H1 (cell line): ENCODE measurements around the gene TMPRSS11B. TPM values are rescaled to one million over a fixed set of nuclear protein-coding genes. Genes with fewer than 3 reads are reported as not detected.

Source experiments
- CTCF ChIA-PET: fragments of 300-600 bp; sonication (Branson Sonifier 250); formaldehyde crosslinking; loops from one replicate; lab custom pipeline; 2021; ENCODE audit not compliant: partially characterized antibody; lab: Charles Lee
- POLR2A ChIA-PET: fragments of 300-600 bp; sonication (Branson Sonifier 250); formaldehyde crosslinking; loops from one replicate; lab custom pipeline; 2021; ENCODE audit warnings: inconsistent platforms; ENCODE audit not compliant: partially characterized antibody; lab: Charles Lee
- DNase-seq, 2 experiments: peaks; one replicate each; pipeline versions ENCODE4 v3.0.0 to v3.0.0-alpha.2; 2010 to 2022; ENCODE audit warnings: low spot score in 2 of 2, low read depth in 1 of 2, mixed read lengths in 1 of 2
- FAIRE-seq: peaks from 2 replicates; lab custom pipeline; 2011; peaks lifted over from hg19 to GRCh38; lab: Jason Lieb, UNC
- H2AFZ ChIP-seq: 2 replicates; pipeline ENCODE4 v1.8.1; 2012; ENCODE audit warnings: low read length, inconsistent platforms
- H2AK5ac ChIP-seq: 2 replicates; pipeline ENCODE4 v1.6.1; 2013; ENCODE audit warnings: low read depth, low read length
- H2BK120ac ChIP-seq: replicated peaks from 2 replicates; pipeline ENCODE3; 2013; ENCODE audit warnings: low read depth, low read length, inconsistent platforms
- H2BK12ac ChIP-seq: 2 replicates; pipeline ENCODE4 v1.6.1; 2013; ENCODE audit warnings: low read depth, low read length
- H2BK15ac ChIP-seq: 2 replicates; pipeline ENCODE4 v1.6.1; 2013; ENCODE audit warnings: low read length
- H2BK20ac ChIP-seq: 2 replicates; pipeline ENCODE4 v1.6.1; 2013; ENCODE audit warnings: low read length
- H2BK5ac ChIP-seq: 2 replicates; pipeline ENCODE4 v1.6.1; 2013; ENCODE audit warnings: low read depth, low read length
- H3K14ac ChIP-seq: 2 replicates; pipeline ENCODE4 v1.6.1; 2013; ENCODE audit warnings: inconsistent platforms; ENCODE audit not compliant: insufficient read length
- H3K18ac ChIP-seq: 2 replicates; pipeline ENCODE4 v1.6.1; 2013; ENCODE audit warnings: low read length; ENCODE audit errors: extremely low read depth
- H3K23ac ChIP-seq: 2 replicates; pipeline ENCODE4 v1.6.1; 2013; ENCODE audit warnings: inconsistent platforms; ENCODE audit not compliant: insufficient read length
- H3K23me2 ChIP-seq: 2 replicates; pipeline ENCODE4 v1.6.1; 2013; ENCODE audit warnings: low read depth, low read length
- H3K27ac ChIP-seq: 2 replicates; pipeline ENCODE4 v1.6.1; 2011; ENCODE audit warnings: low read depth, low read length, inconsistent platforms
- H3K27me3 ChIP-seq, 4 experiments: replicated peaks in 1 of 4; 1 replicate in 1 of 4; 2 replicates in 3 of 4; pipeline versions ENCODE4 v1.6.1 to v1.8.1; 2011 to 2013; ENCODE audit warnings: low read length in 3 of 4, mild to moderate bottlenecking in 3 of 4, inconsistent platforms in 2 of 4, mixed read lengths in 2 of 4, moderate library complexity in 1 of 4; ENCODE audit not compliant: control insufficient read depth in 3 of 4, insufficient read depth in 3 of 4; ENCODE audit errors: extremely low read depth in 1 of 4
- H3K36me3 ChIP-seq, 4 experiments: 2 replicates each; pipeline versions ENCODE4 v1.6.1 to v1.8.1; 2011 to 2013; ENCODE audit warnings: mild to moderate bottlenecking in 4 of 4, low read length in 3 of 4, moderate library complexity in 2 of 4, control low read depth in 1 of 4, inconsistent platforms in 1 of 4; ENCODE audit not compliant: insufficient read depth in 4 of 4, control insufficient read depth in 2 of 4
- H3K4ac ChIP-seq: replicated peaks from 2 replicates; pipeline ENCODE3; 2013; ENCODE audit warnings: low read length, low read depth, mixed read lengths, inconsistent platforms; ENCODE audit not compliant: insufficient read length
- H3K4me1 ChIP-seq, 4 experiments: replicated peaks in 1 of 4; 1 replicate in 1 of 4; 2 replicates in 3 of 4; pipeline versions ENCODE4 v1.6.1 to v1.8.1; 2011 to 2013; ENCODE audit warnings: low read length in 3 of 4, inconsistent platforms in 2 of 4, mixed read lengths in 1 of 4; ENCODE audit not compliant: insufficient read depth in 4 of 4, control insufficient read depth in 3 of 4
- H3K4me2 ChIP-seq, 2 experiments: 2 replicates each; pipeline versions ENCODE4 v1.6.1 to v1.8.1; 2011 to 2013; ENCODE audit warnings: low read depth in 2 of 2, low read length in 2 of 2, control low read depth in 1 of 2, inconsistent platforms in 1 of 2, mild to moderate bottlenecking in 1 of 2; ENCODE audit not compliant: insufficient read depth in 1 of 2
- H3K4me3 ChIP-seq, 4 experiments: fragments of 200-600, 300-600 bp in 1 of 4; sonication (generic), shearing (Covaris generic), sonication (Bioruptor Twin) in 1 of 4; 2 replicates each; pipeline versions ENCODE4 v1.5.1 to v1.8.1; 2011 to 2016; ENCODE audit warnings: low read length in 4 of 4, low read depth in 3 of 4, control low read depth in 2 of 4, inconsistent platforms in 2 of 4, mild to moderate bottlenecking in 2 of 4, mixed read lengths in 1 of 4, moderate library complexity in 1 of 4; ENCODE audit not compliant: insufficient read depth in 2 of 4; ENCODE audit errors: extremely low read depth in 1 of 4
- H3K56ac ChIP-seq: replicated peaks from 2 replicates; pipeline ENCODE3; 2013; ENCODE audit warnings: low read depth, mild to moderate bottlenecking, mixed read lengths, low read length, inconsistent platforms; ENCODE audit not compliant: insufficient read length
- H3K79me1 ChIP-seq: 2 replicates; pipeline ENCODE4 v1.6.1; 2013; ENCODE audit warnings: low read depth, low read length, control low read depth
- H3K79me2 ChIP-seq, 2 experiments: 2 replicates each; pipeline versions ENCODE4 v1.6.1 to v1.8.1; 2012 to 2013; ENCODE audit warnings: low read length in 2 of 2, mild to moderate bottlenecking in 2 of 2, inconsistent platforms in 1 of 2; ENCODE audit not compliant: insufficient read depth in 2 of 2, control insufficient read depth in 1 of 2
- H3K9ac ChIP-seq, 4 experiments: replicated peaks in 1 of 4; 1 replicate in 1 of 4; 2 replicates in 3 of 4; pipeline versions ENCODE4 v1.6.1 to v1.8.1; 2011 to 2013; ENCODE audit warnings: low read depth in 3 of 4, low read length in 3 of 4, control low read depth in 2 of 4, mild to moderate bottlenecking in 2 of 4, moderate library complexity in 2 of 4, inconsistent platforms in 1 of 4; ENCODE audit errors: extremely low read depth in 1 of 4
- H3K9me3 ChIP-seq, 2 experiments: 2 replicates each; pipeline versions ENCODE4 v1.6.1 to v1.8.1; 2012 to 2013; ENCODE audit warnings: mild to moderate bottlenecking in 2 of 2, moderate library complexity in 2 of 2, control low read depth in 1 of 2, inconsistent platforms in 1 of 2, low read depth in 1 of 2, low read length in 1 of 2, mixed read lengths in 1 of 2; ENCODE audit not compliant: insufficient read depth in 2 of 2
- H4K20me1 ChIP-seq, 2 experiments: replicated peaks in 1 of 2; 2 replicates each; pipeline versions ENCODE3 to v1.8.1; 2011 to 2013; ENCODE audit warnings: inconsistent platforms in 2 of 2, low read length in 2 of 2, mild to moderate bottlenecking in 1 of 2; ENCODE audit not compliant: insufficient read depth in 2 of 2, control insufficient read depth in 1 of 2
- H4K5ac ChIP-seq: 2 replicates; pipeline ENCODE4 v1.6.1; 2013; ENCODE audit warnings: low read length, low read depth, mixed read lengths, inconsistent platforms; ENCODE audit not compliant: insufficient read length
- H4K8ac ChIP-seq: 2 replicates; pipeline ENCODE4 v1.8.0; 2013; ENCODE audit warnings: mild to moderate bottlenecking, moderate library complexity, low read length, inconsistent platforms; ENCODE audit not compliant: insufficient read depth; ENCODE audit errors: extremely low read depth
- H4K91ac ChIP-seq: replicated peaks from 2 replicates; pipeline ENCODE3; 2013; ENCODE audit warnings: low read length, mixed read lengths, inconsistent platforms; ENCODE audit not compliant: insufficient read length
- BRCA1 ChIP-seq: IDR thresholded peaks from 2 replicates; pipeline ENCODE4 v1.6.1; 2012; ENCODE audit warnings: low read depth, low read length, improper control_type of control experiment
- FOSL1 ChIP-seq: IDR thresholded peaks from 2 replicates; pipeline ENCODE4 v1.6.1; 2011; ENCODE audit warnings: mild to moderate bottlenecking, low read depth, low read length, moderate library complexity; ENCODE audit not compliant: insufficient read depth
- GTF2F1 ChIP-seq: IDR thresholded peaks from 2 replicates; pipeline ENCODE4 v1.6.1; 2012; ENCODE audit warnings: low read depth, low read length, improper control_type of control experiment, borderline replicate concordance
- HDAC6 ChIP-seq: IDR thresholded peaks from one replicate; pipeline ENCODE4 v1.7.1; 2012; ENCODE audit warnings: low read depth, mild to moderate bottlenecking, inconsistent platforms, low read length, moderate library complexity
- KDM5A ChIP-seq: fragments of 200-600 bp; IDR thresholded peaks from 2 replicates; pipeline ENCODE4 v1.7.1; 2012; ENCODE audit warnings: mild to moderate bottlenecking, low read length, inconsistent platforms, mixed read lengths
- MAFK ChIP-seq: IDR thresholded peaks from 2 replicates; pipeline ENCODE4 v1.6.1; 2012; ENCODE audit warnings: low read depth, mild to moderate bottlenecking, improper control_type of control experiment, low read length
- RNF2 ChIP-seq: fragments of 200-900, 300-1000 bp; sonication (generic); IDR thresholded peaks from 2 replicates; pipeline ENCODE4 v1.7.1; 2016; ENCODE audit warnings: borderline replicate concordance, low read depth, mild to moderate bottlenecking, antibody characterized with exemption, low read length; ENCODE audit not compliant: poor library complexity, severe bottlenecking; ENCODE audit errors: missing control alignments
- SP2 ChIP-seq: IDR thresholded peaks from 2 replicates; pipeline ENCODE4 v1.6.1; 2012; ENCODE audit warnings: mild to moderate bottlenecking, low read length, inconsistent platforms
- TAF7 ChIP-seq: optimal IDR thresholded peaks from 2 replicates; pipeline ENCODE3; 2011; ENCODE audit warnings: low read depth, mild to moderate bottlenecking, inconsistent platforms, low read length, moderate library complexity, borderline replicate concordance
- WGBS, 2 experiments: shearing (Covaris generic) in 1 of 2; methylation state at CpG; one replicate each; pipeline versions ENCODE4 v1.1.6 to v1.1.7; 2013 to 2015; ENCODE audit warnings: low lambda C conversion rate in 2 of 2, mixed read lengths in 2 of 2, inconsistent platforms in 1 of 2, low coverage in 1 of 2, missing lambda C conversion rate in 1 of 2; ENCODE audit not compliant: insufficient replicate concordance in 2 of 2, insufficient coverage in 1 of 2, insufficient read length in 1 of 2; ENCODE audit errors: extremely low coverage in 1 of 2, missing lambda C conversion rate in 1 of 2; 5-methylcytosine and 5-hydroxymethylcytosine counted together
- polyA plus RNA-seq, 7 experiments: library from polyadenylated mRNA; depleted of rRNA in 3 of 7; stranded (reverse) in 5 of 7; unstranded in 2 of 7; fragments of >200 nt in 5 of 7; fragments of 200-250 nt in 2 of 7; gene quantifications; 1 replicate in 5 of 7; 2 replicates in 1 of 7; 4 replicates in 1 of 7; pipeline versions ENCODE4 v1.2.1 to v1.2.3, GENCODE V29; 2011 to 2013; ENCODE audit warnings: missing spikeins in 2 of 7, mixed read lengths in 2 of 7
- total RNA-seq: library from RNA; stranded (reverse); fragmentation: NEBNext Ultra II Directional; extraction: Animal tissue kit (Norgen Biotek cat#: 25700); gene quantifications from 2 replicates; pipeline ENCODE4 v1.2.1, GENCODE V29; 2021
- TF ChIP-seq, protein P1 (sequence below): IDR thresholded peaks from 2 replicates; pipeline ENCODE4 v1.6.1; 2011; ENCODE audit warnings: low read length, improper control_type of control experiment

Gene TMPRSS11B
- total and polyA plus RNA-seq, 2 of the 8 experiments (the other 6 are each of a cell fraction or from before 2014, with no cell fraction given): not detected

DNA sequence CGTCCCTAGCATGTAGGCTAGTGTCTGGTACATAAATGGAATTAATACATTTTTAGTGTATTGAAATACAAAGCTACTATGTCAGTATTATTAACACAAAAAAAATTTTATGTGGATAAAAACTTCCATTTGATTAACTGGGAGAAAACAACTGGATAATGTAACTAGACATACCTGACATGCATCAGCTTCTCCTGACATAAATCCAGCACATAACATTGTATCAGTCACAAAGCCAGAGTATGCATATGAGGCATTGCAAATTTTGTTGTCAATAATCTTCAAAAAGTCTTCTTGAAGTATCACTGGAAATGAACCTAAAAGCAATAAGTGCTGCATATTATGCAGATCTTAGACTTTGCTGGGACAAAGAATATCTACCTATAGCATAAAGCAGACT, 16.9 kb downstream of the TMPRSS11B start:
- CTCF ChIA-PET: interaction anchor here (0.6 kb wide), 1 partner anchor 1954 kb away, joined by 3 read pairs; no protein-coding TSS in a partner anchor
- no peak overlapping the region for H3K23ac ChIP-seq
- POLR2A ChIA-PET: no interaction called here
- TF ChIP-seq BRCA1 (no peak), HDAC6 (no peak), FOSL1 (no peak), TAF7 (no peak), RNF2 (no peak), MAFK (no peak), KDM5A (no peak), SP2 (no peak), GTF2F1 (no peak)
- TF ChIP-seq, protein P1, sequence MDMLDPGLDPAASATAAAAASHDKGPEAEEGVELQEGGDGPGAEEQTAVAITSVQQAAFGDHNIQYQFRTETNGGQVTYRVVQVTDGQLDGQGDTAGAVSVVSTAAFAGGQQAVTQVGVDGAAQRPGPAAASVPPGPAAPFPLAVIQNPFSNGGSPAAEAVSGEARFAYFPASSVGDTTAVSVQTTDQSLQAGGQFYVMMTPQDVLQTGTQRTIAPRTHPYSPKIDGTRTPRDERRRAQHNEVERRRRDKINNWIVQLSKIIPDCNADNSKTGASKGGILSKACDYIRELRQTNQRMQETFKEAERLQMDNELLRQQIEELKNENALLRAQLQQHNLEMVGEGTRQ: no peak

More for the DNA sequence above, 16.9 kb downstream of the TMPRSS11B start:
- H3K9ac ChIP-seq: no peak overlapping the region
- no peaks in the 10 kb centered on the region for H3K36me3 ChIP-seq
- H3K27ac ChIP-seq: no peak overlapping the region
- no peaks in the 10 kb centered on the region for H4K20me1 ChIP-seq
- no peak overlapping the region for H2AFZ ChIP-seq
- no peak for DNase-seq
- no peak overlapping the region for H3K14ac ChIP-seq
- H2AK5ac ChIP-seq: no peak overlapping the region
- H3K27me3 ChIP-seq: no peaks in the 10 kb centered on the region
- no peak overlapping the region for H3K4me2 ChIP-seq
- no peaks in the 10 kb centered on the region for H3K79me2 ChIP-seq
- no peaks in the 10 kb centered on the region for H3K9me3 ChIP-seq
- H2BK120ac ChIP-seq: no peak overlapping the region
- no peak overlapping the region for H3K18ac ChIP-seq
- H2BK5ac ChIP-seq: no peak overlapping the region
- H2BK12ac ChIP-seq: no peak overlapping the region
- H2BK20ac ChIP-seq: no peak overlapping the region
- H4K8ac ChIP-seq: no peak overlapping the region
- no peaks in the 10 kb centered on the region for H3K79me1 ChIP-seq
- no peaks in the 10 kb centered on the region; the same call in 1 of the 2 replicates for H3K23me2 ChIP-seq
- H4K5ac ChIP-seq: no peak overlapping the region
- H3K4me3 ChIP-seq: no peak overlapping the region
- no peak for FAIRE-seq
- no peak overlapping the region for H3K56ac ChIP-seq
- no peak overlapping the region for H4K91ac ChIP-seq
- WGBS, 2 experiments: 76% methylated on average over 1 of the region's 1 CpG; no CpG with 5 or more reads in 1 of the 2 experiments
- H3K4ac ChIP-seq: no peak overlapping the region
- no peaks in the 10 kb centered on the region for H3K4me1 ChIP-seq
- no peak overlapping the region for H2BK15ac ChIP-seq
